HG03378 (cell line): ENCODE measurements around the gene KIF12.

Source experiments
- ATAC-seq: cut with Tn5 transposase; IDR thresholded peaks from one replicate; pipeline ENCODE4 v1.9.1; 2021; ENCODE audit warnings: mild to moderate bottlenecking, moderate library complexity; ENCODE audit not compliant: unreplicated experiment

KIF12 gene

DNA sequence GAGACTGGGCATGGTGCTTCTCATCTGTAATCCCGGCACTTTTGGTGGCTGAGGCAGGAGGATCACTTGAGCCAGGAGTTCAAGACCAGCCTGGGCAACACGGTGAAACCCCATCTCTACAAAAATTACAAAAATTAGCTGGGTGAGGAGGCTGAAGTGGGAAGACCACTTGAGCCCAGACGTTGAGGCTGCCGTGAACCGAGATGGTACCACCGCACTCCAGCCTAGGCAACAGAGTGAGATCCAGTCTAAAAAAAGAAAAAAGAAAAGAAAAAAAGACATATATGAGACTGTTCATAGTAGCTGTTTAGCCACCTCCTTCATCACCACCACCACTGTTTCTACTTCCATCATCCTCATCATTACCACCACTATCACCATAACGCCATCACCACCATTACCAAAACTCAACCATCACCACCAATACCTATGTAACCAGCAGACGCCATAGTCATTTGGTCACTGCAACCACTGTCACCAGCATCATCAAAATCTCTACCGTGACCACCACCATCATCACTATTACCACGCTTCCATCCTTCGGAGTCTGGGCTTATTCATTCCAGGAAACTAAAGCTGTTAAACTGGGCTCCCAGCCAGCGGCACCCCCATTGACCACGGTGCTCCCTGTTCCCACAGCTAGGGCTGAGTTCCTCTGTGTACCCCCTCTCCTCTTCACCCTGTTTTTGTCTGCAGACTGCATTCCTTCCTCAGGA is 8.4 kb upstream of the KIF12 start:
- no peak for ATAC-seq

DNA sequence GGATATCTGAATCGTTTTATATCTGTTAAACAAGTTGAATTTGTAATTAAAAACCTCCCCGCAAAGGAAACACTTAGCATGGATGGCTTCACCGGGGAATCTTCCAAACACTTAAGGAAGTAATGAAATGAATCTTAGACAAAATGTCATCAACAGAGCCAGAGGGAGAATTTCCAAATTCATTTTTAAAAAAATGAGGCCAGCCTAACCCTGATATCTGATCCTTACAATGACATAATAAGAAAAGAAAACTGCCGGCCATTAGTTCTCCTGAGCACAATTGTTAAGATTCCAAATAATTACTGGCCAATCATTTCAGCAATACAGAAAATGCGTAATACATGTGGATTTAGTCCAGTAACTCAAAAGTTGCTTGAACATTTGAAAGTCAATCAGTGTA is 6.1 kb upstream of the KIF12 start:
- ATAC-seq = no peak

DNA sequence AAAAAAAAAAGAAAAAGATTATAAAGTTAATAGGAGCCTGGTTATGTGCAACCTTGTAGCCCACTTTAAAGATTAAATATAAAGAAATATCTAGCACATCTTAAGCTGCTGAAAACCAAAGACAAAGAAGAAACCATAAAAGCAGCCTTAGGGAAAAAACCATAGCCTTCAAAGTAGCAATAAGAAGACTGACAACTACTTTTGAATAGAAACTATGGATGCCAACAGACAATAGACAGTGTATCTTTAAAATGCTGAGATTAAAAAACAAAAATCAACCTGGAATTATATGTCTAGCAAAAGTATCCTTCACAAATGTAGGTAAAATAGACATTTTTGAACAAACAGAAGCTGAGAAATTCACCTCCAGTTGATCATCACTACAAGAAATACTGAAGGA is 3.4 kb upstream of the KIF12 start:
- ATAC-seq = no peak

DNA sequence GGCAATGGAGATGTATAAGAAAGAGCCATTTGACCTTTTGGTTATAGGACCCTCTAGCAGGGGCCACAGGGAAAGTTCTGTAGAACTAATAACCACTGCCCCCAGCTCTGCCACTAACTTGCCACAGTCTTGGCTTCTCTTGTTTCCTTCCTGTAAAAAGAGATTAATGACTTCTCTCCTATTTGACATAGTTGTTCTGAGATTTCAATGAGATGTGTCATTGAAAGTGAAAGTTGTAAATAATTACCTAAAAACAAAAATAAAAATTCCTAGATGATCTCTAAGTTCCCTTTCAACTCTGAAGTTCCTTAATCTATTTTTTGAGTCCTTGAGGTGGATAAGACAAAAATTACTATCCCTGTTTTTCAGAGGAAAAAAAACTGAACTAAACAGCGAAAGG is 1.4 kb upstream of the KIF12 start:
- no peak for ATAC-seq

DNA sequence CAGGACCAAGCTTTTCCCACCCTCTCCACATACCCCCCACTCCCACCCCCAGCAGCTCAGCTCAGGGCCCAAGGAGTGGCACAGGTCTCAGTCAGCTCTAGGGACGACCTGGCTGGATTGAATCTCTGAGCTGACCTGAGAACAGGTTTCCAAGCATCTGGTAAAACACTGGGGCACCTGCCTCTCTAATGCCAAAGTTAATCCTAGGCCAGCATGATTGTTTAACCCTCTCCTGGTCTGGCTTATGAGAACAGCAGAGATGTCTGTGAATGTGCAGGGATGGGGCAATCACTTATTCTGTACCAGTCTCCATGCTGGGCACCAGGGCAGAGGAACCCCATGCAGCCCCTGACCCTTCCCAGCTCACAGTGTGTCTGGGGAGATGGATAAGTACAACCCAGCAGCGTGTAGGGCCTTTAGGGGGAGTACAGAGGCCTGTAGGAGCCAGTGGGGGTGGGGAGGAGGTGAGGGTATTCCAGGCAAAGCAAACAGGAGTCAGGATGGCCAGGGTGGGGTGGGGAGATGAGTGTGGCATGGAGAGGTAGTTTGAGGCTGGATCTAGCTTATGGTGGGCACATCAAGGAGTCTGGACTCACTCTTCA is 678 bp upstream of the KIF12 start:
- ATAC-seq = no peak

DNA sequence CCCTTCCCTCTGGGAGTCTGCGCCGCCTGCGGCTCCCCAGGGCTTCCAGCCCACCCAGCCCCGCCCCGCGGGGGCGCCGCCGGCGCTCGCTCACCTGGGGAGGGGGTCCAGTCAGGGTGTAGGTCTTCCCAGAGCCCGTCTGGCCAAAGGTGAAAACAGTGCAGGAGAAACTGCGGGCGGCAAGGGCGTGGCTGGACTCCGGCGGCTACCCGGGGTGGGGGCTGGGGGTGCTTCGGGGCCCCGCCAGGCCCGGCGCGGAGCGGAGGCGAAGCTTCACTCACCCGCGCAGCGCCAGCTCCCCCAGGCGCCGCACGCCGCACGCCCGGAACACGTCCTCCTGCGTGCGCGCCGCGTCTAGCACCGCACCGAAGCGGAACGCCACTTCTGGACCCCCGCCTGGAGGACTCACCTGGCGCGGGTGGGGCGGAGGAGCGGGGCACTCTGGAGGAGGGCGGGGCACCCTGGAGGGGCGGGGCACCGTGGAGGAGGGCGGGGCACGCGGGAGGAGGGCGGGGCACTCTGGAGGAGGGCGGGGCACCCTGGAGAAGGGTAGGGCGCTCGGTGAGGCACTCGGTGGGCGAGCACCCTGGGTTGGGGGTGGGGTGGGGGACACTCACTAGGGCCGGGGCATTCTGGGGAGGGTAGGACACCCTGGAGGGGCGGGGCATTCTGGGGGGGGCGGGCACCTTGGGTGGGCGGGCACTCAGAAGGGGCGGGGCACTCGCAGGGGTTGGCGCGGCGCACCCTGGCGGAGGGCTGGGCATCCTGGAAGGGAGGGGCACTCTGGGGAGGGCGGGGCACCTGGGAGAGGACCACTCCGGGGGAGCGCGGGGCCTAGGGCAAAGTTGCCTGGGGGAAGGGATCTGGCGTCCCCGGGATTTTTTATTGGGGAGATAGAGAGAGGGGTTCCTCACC is 814 bp downstream of the KIF12 start:
- no peak for ATAC-seq

DNA sequence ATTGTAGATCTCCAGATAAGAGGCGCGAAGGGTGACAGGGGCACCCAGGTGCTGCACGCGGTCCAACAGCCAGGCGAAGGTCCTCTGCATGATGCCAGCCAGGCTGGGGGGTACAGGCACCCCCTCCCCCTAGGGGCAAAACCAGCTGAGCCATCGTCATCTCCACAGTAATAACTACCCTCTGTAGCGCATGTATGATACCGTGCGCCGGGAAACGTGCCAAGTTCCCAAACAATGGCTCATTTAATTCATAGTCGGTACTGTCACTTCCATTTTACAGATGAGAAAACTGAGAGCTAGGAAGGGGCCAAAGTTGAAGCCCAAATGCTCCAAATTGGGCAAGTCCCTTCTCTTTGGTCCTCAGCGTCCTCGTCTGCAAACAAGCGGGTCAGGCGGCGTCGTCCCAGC is 1.5 kb downstream of the KIF12 start:
- no peak for ATAC-seq

DNA sequence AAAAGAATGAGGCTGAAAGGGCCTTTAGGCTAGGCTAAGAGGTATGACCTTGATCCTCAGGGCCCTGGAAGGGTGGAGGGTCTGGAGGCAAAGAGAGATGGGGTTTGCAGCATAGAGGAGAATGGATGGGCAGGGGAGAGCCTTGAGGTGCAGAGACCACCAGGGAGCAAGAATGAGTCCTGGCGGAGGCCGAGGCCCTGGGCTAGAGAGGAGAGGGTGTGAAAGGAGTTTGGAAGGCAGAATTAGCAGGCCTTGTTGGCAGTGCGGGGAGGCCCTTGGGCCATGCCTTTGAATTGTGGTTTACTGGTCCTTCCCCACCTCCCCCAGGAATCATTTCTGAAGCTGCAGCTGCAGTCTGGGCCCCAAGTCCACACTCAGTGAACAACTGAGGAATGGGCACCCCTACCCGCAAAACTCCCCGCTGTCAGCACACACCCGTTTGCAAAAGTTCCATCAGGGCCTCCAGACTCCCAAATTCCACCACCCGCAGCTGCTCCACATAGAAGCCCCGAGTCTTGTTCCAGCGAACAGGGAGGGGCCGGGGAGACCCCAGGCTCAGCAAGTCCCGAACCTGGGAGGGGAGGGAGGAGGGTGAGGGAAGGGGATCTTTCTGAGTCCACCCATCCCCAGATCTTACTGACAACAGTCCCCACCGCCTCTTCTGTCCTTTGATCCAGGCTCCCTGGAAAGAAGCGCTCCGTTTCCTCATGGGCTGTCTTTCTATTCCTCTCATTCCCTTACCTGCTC is 2.1 kb downstream of the KIF12 start:
- no peak for ATAC-seq

DNA sequence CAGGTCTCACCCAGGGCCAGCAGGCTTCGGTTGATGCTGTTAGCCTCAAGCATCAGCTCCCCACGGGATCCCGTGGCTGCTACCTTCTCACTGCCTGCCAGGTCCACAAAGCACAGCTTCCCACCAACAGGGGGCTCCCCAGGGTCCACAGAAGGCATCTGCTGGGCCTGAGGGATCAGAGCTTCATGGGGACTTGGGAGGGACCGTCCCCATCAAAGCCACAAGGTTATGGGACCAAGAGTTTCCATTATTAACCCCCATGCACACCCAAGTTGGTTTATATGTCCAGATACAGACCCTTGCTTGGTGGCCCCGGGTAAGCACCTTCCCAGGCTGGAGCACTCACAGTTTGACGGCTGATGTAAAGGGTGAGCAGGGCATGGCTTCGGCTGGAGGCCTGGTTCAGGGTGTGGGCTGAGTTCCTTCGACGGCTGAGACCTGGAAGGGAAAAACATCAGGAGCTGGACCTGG is 3.0 kb downstream of the KIF12 start:
- no peak for ATAC-seq

DNA sequence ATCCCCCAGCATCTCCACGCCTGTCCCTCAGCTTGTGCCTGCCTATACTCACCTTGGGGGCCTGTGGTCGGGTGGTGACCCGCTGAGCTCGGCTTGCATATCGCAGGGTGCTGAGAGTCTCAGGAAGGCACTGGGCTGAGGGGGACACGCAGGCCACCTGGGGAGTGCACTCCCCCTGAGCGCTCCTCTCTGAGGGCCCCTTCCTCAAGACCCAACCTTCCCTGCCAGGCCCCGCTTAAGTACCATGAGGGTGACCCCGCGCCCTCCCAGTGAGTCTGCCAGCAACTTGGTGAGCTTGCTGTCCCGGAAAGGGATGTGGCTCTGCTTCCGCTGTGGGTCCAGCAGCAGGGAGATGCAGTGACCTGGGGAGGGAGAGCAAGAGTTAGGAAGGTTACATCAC is 4.1 kb downstream of the KIF12 start:
- ATAC-seq = no peak

DNA sequence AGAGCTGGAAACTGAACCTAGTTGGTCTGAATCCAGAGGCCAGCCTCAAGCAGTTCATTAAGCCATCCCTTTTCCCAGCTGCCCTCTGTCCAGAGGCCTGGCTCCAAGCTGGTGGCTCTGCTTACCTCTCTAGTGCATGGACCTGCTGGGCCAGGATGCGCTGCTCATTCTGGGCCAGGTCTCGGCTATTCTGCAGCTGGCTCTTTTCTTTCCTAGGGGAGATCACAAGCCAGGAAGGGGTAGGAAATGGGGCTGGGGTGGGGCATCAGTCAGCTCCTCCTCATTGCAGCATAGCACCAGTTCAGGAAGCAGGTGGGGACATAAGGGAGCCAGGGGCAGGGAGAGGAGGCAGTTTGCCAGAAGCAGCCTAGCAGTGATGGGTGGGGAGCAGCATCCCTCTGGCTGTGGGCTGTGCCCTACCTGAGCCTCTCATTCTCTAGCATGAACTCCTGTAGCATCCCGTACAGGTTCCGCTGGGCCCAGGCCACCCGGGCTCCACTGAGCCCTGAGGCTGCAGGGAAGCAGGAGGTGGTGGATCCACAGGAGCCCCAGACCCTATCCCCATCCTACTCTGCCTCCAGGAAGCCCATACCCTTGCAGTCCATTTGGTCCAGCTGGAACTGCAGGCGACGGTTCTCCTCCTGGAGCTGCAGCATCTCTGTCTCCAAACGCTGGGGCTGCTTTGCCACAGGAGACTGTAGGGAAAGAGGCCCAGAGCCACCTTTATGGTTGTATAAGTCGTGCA is 5.2 kb downstream of the KIF12 start:
- no peak for ATAC-seq

DNA sequence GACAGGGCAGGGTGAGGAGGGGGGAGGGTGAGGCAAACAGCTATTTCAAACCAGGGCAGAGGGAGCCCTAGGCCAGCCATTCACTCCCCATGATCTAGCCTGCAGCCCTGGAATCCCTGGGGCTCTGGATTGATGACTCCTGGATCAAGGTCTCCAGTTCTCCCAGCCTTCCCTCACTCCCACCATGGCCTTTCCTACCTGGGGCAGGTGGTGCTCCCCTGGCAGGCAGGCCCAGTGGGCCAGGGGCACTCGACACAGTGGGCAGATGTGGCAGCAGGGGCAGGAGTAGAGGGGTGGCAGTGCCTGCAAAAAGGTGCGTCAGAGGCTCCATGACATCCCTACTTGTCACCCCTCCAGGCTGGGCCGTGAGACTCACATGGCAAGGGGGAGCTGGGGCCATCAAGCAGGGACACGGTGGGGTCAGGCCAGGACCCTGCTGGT is 6.0 kb downstream of the KIF12 start:
- ATAC-seq = no peak

DNA sequence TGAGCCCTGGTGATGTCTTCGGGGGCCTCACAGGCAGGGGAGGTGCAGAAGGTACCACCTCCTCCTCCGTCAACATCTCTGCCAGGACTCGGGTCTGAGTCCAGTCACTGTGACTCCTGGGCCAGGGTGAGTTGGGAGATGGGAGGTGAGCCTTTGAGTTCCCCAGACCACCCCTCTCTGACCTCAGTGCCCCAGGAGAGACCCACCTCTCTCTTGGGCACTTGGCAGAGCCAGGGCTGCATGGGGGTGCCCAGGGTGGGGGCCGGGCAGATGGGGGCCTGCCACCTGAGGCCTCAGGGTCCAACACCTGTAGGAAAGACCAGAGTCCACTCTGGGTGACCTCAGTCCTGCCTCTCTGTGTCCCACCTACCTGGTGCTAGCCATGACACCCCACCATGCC is 6.8 kb downstream of the KIF12 start:
- no peak for ATAC-seq

DNA sequence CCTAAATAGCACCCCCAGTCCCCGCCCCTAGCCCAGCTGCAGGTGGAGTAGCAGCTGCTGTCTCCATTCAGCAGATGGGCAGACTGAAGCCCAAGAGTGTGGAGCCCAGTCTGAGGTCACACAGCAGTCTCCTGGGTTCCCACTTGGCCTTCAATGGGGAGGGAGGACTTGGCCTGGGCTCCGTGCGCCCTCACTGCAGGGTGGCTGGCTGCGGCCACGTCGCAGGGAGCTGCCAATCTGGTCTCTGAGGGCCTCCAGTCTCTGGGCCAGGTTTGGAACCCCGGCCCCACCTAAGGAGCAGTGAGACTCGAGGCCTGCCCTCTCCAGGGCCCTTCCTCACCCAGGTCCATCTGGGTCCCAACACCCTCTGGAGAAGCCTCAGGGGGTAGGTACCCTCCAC is 7.4 kb downstream of the KIF12 start:
- ATAC-seq = no peak

DNA sequence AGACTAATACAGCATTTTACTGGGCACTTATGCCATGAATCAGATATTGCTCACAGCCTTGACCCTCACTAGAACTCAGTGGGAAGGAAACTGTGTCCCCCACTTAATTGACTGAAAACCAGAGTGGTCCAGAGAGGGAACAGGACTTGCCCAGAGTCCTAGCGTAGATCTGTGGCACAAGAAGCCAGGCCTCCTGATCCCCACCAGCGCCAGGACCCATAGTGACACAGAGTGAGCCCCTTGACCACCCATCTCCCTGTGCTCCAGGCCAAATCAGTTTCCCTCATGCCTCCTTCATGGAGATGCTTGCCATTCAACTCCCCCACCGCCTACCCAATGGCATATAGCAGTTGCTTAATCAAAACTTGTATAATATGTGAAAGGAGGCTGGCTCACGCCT is 8.3 kb downstream of the KIF12 start:
- no peak for ATAC-seq

DNA sequence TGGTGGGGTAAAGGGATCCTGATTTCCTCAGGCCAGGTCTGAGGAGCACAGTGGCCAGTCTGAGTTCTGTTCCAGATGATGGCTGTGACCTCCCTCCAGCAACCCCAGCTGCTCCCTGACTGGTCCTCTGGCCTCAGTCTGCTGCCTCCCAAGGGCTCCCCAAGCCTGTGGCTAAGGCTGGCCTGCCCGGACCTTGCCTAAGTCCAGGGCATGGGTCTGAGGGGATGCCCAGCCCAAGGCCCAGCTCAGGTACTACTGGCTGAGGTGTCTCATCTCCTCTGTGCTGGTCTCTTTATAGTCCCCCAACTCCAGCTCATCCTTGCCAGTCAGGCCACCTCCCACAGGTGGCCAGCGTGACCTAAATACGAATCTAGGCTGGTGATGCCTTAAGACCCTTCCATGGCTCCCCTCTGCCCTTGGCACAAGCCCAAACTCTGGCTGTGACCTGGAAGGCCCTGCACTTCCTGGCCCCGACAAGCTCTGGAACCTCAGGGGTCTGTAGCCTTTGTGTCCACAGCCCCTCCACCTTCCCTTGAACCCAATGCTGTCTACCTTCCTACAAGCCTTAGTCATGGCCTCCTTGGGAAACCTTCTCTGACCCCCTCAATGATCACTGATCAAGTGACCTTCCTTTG is 9.8 kb downstream of the KIF12 start:
- ATAC-seq = no peak

DNA sequence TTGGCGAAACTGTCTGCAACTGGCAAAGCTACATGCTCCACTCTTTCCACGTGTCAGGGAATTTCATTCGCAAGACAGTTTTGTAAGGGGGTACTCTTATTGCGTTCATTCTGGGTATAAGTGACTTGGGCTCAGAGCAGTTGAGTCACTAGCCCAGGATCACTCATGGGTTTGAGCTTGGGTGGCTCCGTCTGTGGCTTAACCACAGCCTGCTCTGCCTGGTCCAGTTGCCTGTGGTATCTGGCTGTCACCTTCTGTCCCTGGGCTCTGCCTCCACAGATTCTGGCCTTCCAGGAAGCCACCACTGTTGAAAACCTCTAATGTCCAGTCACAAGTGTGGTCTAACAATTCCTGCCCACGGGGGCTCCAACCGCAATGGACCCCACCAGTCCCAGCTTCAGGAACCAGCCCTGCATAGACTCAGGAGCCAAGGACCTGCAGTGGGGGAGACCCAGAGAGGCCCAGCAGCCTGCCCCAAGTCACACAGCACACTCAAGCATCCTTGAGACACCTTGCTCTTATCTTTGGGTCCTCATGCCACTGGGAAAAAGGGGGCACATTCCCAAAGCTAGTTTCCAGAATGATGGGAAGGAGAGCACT is 10.4 kb downstream of the KIF12 start:
- no peak for ATAC-seq

DNA sequence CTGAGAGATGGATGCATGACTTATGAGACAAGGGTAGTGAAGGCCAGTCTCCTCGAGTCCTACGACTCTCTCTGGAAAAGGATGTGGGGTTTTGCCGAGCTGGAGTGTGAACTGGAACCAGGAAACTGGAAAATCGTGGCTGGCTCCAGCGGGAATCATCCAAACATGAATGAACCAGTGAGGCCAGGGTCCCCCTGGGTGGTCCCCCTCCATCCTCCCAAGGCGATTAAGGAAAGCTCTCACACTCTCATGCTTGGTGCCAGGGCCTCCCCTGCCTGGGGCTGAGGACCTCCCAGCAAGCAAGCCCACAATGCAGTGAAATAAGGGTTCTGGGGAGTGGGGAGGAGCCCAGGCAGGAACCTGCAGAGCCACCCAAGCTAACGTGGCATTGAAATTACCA is 11.4 kb downstream of the KIF12 start:
- ATAC-seq = no peak

DNA sequence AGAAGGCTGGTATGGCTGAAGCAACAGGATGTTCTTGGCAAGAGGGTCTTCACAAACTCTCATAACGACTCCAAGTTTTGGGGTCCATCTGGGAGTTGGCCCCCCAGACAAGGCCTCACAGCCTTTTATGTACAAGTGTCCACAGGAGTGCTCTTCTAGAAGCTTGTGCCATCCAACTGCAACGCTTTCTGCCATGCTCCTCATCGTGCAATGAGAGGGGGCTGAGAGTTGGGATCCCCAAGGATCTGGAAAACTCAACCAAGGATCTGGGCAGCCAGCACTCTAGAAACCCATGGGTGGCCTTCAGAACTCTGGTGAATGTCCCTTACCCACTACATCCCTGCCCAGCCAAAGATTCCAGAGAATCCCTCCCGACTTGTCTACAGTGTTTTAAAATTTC is 12.5 kb downstream of the KIF12 start:
- ATAC-seq = no peak

DNA sequence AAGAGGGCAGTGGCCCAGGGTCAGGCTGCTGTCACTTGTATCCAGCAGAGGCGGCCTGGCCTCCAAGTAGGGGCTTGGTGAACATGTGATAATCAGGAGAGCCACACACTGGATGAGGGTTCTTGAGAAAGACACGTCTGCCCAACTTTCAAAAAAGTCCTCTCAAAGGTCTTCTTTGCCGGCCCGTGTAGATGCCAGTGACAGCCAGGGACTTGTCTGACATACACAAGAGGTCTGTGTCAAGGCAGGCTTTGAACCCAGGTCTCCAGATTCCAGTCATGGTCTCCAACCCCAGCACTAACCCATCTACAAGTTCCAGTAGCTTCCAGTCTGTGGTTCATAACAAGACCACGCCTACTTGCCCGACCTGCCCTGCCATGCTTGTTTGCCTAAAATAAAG is 13.1 kb downstream of the KIF12 start:
- no peak for ATAC-seq
